GM20431 (cell line): ENCODE data around the gene BFSP2.

ENCODE experiments used
- in situ Hi-C: fragments of 300-500 bp; cut with MseI, MboI; formaldehyde crosslinking; loops from one replicate; pipeline ENCODE4 v1.15.0; 2020; ENCODE audit warnings: low sequenced_read_pairs; ENCODE audit not compliant: unreplicated experiment

The BFSP2 gene

DNA sequence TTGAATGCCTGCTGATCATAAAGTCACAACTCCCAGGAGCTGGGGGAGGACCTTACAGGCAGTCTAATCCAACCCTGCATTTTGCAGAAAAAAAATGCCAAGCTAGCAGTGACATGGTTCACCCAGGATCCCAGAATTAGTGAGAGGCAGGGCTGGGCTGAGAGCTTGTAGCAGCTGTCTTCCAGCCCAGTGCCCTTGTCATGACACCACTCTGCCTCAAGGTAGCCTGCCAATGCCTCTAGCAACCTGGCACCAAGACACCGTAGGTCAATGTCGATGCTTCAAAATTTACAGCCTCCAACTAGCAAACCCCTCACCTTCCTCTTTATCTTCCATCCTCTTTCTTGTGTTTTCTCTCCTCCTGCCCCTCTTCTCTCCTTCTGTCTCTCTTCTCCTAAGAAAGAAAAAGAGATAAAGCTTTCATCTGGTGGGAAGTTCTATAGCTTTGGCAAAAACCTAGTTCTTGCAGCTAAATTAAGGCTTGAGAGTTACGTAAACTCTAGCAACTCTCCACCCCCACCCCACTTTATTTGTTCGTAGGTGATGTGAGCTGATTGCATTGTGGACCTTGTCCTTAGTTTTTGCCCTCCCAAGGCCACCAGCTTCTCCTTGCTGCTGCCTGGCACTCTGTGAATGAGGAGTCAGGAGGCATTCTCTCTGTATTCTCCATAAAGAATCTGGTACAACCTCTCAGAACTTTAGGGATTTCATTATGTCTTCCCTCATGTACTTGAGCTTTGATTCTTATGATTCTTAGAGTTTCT is 18.3 kb upstream of the BFSP2 start:
- in situ Hi-C loops: loop anchor here (25.0 kb wide), 2 partner anchors 344 to 644 kb away; partner anchors contain the start of gene TMEM108

DNA sequence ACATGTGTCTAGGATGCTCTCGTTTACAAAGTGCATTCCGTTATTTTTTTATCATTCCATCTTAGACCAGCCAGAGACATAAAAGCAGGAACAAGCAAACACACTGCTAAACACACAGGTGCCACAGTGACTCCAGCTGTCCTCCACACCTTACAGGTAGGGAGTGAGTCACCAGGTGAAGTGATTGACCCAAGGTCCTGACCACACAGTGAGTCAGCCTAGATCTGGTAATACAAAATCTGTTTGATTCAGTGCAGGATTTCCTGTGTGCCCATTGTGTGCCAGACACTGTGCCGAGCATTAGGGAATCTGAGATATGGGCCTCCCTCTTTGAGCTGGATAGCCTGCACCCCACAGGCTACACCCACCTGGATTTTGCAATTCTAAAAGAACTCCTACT is 16.7 kb upstream of the BFSP2 start:
- in situ Hi-C loops: loop anchor here (25.0 kb wide), 2 partner anchors 346 to 646 kb away; partner anchors contain the start of gene TMEM108

DNA sequence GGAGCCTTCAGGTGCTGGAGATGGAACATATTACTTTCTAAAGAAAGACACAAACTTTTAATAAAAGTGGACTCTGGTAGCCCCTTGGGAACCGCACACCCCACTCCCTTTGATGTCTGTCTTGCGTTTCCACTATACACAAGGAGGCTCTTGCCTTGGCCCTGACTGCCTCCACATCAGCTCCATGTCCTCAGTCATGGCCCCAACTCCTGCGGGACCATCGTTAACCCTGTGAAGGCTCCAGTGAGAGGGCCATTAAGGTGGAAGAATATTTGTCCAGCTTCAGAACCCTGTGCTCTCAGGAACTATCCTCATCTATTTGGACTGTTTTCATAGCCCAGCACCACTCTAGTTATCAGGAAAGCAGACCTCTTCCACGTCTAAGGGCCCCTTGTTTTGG is 16.1 kb upstream of the BFSP2 start:
- in situ Hi-C loops: loop anchor here (25.0 kb wide), 2 partner anchors 346 to 646 kb away; partner anchors contain the start of gene TMEM108

DNA sequence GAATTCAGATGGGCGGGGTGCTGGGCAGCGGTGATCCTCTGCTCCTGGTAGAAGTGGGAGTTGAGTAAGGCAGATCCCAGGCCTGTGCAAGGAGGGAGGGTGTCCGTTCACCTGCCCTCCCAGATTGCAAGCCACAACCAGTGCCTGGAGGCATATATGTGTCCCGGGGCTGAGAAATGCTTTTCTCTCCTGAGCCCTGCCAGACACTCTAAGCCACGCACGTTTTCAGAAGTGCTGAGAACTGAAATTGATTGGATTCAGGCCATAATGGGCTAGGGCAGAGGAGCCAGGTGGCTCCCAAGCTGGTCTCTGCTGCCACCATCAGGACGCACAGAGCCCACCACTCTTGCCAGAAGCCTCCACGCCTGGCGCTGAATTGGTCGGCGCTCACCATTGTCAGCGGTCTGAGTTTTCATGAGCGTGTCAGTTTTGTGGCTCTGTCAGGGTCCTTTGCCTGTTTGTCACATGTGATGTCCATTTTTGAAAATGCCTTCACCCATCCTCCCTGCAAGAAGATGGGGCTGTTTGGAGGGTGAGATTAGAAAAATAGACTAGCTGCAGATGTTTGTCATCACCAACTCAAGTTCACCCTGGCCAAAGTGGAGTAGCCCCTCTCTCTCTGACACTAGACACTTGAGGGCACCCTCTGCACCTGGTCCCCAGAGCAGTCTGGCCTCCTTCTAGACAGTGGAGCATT is 15.4 kb upstream of the BFSP2 start:
- in situ Hi-C loops: loop anchor here (25.0 kb wide), 2 partner anchors 347 to 647 kb away; partner anchors contain the start of gene TMEM108

DNA sequence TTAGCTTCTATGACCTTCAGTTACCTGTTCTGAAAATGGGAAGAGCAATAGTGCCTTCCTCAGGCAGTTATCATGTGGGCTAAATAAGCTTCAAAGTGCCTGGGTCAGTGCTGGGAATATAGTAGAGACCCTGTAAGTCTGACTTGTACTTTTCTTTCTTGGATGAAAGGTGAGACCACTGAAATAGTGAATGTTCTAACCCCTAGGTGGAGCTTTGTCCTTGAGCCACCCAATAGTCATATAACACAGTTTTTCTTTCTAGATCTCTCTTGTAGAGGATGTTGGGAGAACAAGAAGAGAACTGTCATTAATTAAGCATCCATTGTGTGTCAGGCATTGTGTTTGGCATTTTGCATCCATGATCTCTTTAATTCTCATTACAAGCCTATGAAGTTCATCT is 13.0 kb upstream of the BFSP2 start:
- in situ Hi-C loops: loop anchor here (25.0 kb wide), 2 partner anchors 350 to 650 kb away; partner anchors contain the start of gene TMEM108

DNA sequence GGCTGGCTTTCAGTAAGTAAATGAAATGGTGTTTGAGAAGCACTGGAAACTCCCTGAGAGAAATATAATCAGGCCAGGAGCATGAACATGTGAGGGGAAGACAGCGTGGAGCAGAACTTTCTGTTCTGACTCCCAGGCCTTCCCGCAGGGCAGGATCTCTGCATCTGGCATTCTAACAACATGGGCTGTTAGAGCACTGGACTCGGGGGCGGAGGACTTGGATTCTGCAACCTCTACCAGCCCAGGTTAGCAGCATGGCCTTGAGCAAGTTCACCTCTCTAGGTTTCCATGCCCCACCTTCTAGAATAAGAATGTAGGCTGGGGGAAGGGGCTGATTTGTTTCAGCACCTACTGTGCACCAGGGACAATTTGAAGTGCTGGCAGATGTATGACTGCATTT is 12.5 kb upstream of the BFSP2 start:
- in situ Hi-C loops: loop anchor here (25.0 kb wide), 2 partner anchors 350 to 650 kb away; partner anchors contain the start of gene TMEM108

DNA sequence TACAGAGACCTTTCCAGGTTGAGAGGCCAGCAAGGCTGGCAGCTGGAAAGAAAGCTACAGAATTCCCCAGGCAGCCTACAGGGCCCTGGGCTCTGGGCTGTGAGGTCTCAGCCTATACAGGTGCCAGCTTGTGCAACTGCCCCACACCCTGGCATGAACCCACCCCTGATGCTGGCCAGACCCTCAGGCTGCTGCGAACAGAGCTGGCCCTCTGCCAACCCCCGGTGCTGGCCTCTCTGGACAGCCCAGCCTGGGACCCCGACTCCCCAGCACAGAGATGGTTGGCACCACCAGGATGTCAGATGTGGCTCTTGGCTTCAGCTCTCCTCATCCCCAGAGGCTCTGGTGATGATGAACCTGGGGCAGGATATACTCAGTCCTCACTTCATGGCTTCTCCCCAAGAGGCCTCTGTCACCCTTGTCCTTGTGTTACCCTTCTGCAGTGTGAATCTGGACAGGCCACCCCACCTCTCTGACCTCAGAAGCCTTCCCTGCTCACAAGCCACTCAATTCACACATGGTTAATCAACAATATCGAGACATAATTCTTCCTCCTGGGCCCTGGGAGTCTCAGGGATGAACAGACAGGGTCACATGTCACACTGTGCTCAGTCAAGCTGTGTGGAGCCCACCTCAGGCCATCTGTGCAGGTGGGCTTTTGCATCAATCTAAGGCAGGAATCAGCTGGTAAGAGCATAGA is 11.0 kb upstream of the BFSP2 start:
- in situ Hi-C loops: loop anchor here (25.0 kb wide), 2 partner anchors 352 to 652 kb away; partner anchors contain the start of gene TMEM108

DNA sequence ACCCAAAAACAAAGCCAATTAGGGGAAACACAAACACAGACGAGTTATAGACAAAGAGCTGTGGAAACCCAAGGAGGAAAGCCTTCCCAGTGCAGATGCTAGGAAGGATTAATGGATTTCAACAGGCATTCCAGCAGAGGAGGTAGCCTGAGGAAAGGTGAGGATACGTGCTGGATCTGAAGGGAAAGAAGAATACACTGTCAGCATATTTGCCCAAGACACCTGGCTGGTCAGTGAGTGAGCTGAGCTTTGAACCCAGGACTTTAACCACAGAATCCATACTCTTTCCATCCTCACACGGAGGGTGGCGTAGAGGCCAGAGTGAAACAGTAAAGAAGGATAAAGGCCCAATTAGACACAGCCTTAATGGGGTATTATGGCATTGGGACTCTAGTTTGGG is 9.1 kb upstream of the BFSP2 start:
- in situ Hi-C loops: loop anchor here (25.0 kb wide), 2 partner anchors 353 to 653 kb away; partner anchors contain the start of gene TMEM108

DNA sequence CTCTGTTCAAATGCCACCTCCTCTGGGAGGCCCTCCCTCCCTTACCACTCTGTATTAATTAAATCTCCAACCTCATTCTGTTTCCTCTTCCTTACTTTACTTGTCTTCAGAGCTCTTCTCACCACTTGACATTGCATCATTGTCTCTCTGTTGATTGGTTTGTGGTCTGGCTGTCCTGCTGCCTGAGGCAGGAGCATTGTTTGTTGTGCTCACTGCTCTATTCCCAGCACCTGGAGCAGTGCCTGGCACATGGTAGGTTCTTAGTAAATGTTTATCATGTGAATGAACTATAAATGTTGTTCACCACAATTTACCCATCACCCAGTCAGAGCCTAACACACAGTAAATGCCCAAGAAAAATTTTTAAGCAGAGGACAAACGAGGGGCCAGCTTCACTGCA is 6.7 kb upstream of the BFSP2 start:
- in situ Hi-C loops: loop anchor here (25.0 kb wide), 2 partner anchors 356 to 656 kb away; partner anchors contain the start of gene TMEM108

DNA sequence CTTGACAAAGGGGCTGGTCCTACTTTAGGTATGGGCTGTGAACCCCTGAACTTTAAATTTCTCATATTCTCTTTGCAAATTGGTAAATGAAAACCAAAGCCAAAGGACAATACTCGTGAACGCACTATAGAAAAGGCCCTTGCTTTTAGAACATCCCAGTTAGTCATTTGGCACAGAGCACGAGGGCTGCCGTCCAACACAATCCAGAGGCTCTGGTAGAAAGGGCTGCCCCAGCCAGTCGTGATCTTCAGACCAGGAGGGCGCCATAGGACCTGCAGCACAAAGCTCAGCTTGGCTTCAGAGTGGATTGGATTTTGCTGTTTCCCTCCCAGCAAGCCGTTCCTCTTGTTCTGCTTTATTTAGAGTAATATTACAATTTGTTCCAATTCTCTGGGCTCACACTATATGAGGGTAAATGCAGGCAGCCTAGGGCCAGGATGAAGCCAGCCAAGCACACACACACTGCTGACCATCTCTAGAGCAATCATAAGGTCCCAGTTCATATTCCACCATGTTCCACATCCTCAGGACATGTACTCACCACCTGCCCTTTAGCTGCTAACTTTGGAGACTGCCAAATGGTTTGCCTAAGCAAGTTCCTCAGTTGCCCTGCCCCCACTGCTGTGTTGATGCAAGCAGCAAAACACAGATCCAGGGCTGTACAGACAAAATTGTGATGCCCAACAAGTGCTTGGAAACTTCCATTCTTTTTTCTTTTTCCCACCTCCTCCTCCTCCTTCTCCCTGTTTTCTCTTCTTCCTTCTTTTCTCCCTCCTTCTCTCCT is 6.0 kb upstream of the BFSP2 start:
- in situ Hi-C loops: loop anchor here (25.0 kb wide), 2 partner anchors 357 to 657 kb away; partner anchors contain the start of gene TMEM108

DNA sequence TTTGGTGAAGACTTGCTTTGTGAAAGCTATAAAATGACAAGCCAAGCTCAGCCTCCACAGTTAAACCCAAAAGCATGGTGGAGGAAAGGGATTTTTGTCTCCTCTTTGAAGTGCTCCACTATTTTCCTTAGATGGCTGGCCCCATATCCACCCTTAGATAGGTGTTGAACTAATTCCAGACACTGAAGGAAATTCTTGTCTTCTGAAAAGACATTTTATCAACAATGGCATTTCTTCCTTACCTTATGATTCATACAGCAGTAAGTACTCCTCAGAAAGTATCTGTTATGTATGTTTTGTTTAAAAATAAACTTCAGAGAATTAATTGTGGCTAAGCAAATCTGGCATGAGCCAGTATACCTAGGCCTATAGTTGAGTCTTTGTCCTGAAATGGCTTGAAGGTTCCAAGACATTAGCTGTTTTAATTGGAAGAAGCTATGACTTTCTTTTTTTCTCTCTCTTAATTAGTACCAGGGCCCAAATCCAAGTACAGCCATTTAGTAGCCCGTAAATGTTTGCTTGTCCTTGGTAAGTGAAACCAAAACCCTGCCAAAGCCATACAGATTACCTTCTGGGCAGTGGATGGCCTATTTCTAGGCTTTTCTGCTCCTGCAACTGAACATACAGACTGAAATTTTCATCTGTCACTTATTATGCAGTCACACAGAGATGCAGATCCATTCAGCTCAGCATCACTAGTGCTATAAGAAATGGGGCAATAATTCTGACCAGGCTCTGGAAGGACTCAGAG is 5.1 kb upstream of the BFSP2 start:
- in situ Hi-C loops: loop anchor here (25.0 kb wide), 2 partner anchors 357 to 657 kb away; partner anchors contain the start of gene TMEM108

DNA sequence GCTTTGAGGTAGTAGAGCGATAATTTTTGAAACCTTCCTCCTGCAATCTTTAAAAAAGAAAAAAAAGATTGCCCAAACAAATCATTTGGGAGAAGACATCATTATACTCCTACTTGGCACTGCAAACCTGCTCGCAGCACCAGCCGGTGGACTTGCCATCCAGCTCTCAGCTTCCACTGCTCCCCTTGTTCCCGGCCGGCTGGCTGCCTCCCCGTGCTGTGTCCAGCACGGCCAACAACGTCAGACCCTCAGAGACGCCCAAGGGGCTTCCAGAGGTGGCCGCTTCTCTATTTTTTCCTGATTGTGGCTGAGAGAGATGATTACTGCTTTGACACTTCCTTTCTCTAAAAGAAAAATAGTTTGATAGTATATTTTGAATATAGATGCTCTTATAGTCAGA is 3.0 kb upstream of the BFSP2 start:
- in situ Hi-C loops: loop anchor here (25.0 kb wide), 2 partner anchors 360 to 660 kb away; partner anchors contain the start of gene TMEM108

DNA sequence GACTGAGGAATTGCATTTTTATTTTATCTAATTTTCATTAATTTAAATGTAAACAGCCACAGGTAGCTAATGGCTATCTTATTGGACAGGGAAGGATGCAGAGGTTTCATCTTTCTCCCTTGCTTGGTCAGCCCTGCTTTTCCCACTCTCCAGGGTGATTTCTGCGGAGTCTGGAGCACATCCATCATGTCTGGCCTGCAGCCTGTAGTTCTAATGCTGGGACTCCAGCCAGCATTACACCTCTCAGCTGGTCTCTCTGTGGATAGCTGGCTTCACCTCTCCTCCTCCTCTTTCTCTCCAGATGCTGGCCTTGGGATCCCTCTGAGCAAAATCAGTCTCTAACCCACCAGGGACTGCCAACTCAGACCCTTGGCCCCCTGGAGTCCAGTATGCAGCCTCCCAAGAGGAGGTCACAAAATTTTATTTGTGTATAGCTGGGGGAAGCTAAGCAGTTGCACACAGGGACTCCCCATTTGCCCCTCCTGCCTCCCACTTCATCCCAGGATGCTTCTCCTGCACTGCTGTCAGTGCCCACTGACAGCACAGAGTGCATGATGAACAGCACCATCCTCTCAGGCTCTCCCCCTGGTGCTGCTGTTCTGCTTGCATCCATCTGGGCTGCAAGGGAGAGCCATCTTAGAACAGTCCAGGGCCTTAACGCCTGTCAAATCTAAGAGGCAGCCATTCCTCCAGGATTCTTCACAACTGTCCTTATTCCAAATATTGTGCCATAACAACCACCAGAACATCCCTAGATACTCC is 1.7 kb downstream of the BFSP2 start:
- in situ Hi-C loops: no loop called here

DNA sequence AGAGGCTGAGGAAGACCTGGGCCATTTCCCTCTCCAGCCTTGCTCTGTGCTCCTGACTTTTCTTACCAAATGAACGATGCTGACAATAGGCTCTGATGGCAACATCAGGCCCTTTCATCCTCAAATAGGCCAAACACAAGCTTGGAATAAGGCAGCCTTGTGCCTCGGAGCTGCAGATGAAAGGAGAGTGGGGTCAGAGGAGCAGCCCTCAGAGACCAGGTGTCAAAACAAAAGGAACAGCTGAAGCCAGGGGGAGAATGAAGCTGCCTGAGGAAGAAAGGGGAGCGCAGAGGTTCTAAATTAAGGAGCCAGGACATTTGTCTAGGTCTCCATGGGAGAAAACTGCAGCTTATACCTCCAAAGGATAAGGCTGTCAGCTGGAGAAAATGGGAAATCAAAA is 5.1 kb downstream of the BFSP2 start:
- in situ Hi-C loops: no loop called here

DNA sequence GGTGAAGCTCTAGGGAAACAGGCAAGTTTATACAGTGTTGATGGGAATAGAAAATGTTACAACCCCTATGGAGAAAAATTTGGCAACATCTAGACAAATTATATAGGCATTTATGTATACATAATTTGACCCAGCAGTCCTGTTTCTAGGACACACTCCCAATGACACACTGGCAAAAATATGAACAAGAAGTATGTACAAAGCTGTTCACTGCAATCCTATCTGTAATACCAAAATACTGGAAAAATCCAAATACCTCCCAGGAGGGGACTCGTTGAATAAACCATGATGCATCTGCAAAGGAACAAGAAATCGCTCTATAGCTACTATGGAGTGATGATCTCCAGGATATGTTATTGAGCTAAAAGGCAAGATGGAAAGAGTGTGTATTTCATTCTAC is 8.5 kb downstream of the BFSP2 start:
- in situ Hi-C loops: no loop called here

DNA sequence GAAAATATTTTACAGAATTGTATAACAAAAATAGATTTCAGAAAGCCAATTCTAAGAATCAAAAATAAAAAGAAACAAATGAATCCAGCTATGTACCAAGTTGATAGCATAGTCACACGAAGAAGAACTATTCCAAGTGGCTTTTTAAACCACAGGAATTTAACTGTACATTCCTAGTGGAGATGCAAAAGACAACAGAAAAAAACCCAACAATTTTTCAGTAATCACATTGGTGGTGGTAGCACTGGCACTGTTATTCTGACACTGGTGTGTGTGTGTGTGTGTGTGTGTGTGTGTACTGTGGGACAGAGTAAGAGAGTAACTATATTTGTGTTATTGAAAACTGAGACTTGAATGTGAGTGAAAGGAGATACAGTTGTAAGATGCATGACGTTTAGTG is 9.1 kb downstream of the BFSP2 start:
- in situ Hi-C loops: no loop called here

DNA sequence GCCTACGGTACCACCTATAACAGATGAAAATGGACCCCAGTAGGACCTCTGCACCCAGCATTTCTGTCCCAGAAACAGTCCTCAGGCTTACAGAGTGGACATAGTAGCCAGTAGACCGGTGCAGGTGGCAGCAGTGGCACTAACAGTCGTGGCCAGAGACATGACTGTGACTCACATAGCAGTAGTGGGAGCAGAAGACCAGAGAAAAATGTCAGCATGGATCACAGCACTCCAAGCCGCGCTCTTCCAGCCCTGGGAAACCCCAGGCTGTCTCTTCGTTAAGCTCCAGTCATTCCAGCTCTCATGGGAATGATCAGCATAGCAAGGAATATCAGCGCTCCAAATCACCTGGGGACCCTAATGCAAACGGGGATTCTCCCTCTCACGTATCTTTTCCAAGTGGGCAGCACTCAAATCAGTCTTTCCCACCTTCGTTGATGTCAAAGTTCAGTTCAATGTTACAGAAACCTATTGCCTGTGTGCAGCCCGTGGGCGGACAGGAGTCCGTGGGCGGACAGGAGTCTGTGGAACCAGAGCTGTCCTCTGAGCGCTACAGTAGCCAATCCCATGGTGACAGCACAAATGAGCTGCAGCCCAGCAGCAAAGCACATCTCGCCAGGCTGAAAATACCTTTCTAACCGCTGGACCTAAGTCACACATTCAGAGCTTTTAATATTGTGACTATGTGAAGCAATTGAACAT is 10.5 kb downstream of the BFSP2 start:
- in situ Hi-C loops: no loop called here
